Cortex of kidney (tissue), 1 donor: ENCODE measurements around the gene PLCL2.
"Not testable (repeated sequence)": the region's sequence is repeated elsewhere in the genome, so short reads cannot be mapped to it uniquely, and the experiment has no call there.

ENCODE experiments used
- DNase-seq: peaks from one replicate; lab custom pipeline; 2025; lab: John Stamatoyannopoulos, UW

PLCL2 gene

GRCh38 chr3:16978234-16978920 lies 93.6 kb downstream of the PLCL2 start:
- no peak for DNase-seq

DNA sequence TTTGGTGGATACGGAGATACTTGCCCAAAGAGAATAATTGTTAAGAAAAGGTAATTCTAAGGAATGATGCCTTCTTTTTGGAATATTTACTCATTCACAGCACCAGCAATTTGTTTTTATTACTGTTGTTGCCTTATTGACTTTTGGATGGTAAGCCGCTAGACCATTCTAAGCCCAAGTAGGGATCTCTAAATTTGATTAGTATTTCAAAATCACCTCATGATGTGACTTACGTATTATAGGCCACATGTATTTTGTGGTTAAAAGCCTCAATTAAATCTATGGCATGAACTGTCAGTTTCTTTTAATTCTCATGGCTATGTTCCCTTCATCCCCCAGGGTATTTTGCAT lies 94.1 kb downstream of the PLCL2 start:
- DNase-seq: no peak

GRCh38 chr3:16979769-16980515 lies 95.2 kb downstream of the PLCL2 start:
- DNase-seq: not testable (repeated sequence)

DNA sequence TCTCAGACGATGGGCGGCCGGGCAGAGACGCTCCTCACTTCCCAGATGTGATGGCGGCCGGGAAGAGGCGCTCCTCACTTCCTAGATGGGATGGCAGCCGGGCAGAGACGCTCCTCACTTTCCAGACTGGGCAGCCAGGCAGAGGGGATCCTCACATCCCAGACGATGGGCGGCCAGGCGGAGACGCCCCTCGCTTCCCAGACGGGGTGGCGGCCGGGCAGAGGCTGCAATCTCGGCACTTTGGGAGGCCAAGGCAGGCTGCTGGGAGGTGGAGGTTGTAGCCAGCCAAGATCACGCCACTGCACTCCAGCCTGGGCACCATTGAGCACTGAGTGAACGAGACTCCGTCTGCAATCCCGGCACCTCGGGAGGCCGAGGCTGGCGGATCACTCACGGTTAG lies 95.8 kb downstream of the PLCL2 start:
- DNase-seq: not testable (repeated sequence)

DNA sequence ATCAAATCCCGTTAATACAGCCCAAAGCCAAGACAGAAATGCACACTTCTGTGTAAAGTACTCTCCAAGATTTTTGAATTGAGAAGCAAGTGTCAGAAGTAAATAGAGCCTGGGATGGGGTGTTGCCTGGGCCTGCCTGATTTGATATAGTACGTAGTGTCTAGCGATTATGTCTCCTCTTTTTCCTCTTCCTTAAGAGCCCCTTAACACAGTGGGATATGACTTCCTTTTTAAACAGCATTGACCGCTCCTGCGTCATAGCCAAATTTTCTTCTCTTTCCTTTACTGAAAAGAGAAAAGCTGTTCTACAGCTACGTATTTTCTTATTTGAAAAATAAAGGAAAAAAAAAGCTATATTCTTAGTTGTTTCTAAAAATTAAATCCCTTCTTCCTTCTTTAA lies 97.7 kb downstream of the PLCL2 start:
- DNase-seq: no peak

- no peak for DNase-seq
These were observed 100.9 kb downstream of the PLCL2 start for GRCh38 chr3:16985608-16986007.

GRCh38 chr3:16987141-16987540 lies 102.4 kb downstream of the PLCL2 start:
- DNase-seq: no peak

GRCh38 chr3:16990163-16990562 lies 105.4 kb downstream of the PLCL2 start:
- DNase-seq: no peak

DNA sequence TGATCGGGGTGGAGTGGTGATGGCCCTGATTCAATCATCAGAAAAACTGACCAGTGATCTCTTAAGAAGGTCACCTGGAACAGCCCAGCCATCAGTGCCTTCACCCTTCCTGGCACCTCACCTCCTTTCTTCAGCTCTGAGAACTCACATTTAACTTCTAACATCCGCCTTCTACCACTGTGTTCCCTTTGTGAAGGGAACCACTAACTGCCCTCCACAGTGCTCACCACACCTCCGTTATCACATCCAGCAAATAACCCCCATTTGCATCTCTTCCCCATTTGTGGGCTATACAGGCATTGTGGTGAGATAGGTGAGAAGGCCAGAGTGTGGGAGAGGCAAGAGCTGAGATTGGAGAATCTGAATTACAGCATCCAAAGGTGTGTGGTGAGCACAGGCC lies 107.4 kb downstream of the PLCL2 start:
- DNase-seq: no peak

DNA sequence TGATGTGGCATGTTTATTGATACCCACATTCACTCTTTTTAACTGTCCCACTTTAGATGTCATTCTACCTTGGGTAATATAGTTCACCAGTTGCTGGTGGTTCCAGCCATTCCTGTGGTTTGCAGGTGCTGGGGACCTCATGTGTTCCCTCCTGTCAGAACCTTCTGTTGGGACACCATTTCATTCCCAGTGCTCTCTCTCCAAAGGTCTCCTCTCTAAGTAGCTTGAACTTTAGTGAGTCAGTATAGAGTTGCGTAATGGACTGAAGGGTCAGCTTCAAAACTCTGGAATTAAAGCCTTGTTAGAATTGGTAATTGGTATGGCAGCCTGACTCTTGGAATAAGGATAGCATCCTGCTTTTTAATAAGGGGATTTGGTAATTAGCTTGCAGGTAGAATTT lies 108.5 kb downstream of the PLCL2 start:
- DNase-seq: no peak

DNA sequence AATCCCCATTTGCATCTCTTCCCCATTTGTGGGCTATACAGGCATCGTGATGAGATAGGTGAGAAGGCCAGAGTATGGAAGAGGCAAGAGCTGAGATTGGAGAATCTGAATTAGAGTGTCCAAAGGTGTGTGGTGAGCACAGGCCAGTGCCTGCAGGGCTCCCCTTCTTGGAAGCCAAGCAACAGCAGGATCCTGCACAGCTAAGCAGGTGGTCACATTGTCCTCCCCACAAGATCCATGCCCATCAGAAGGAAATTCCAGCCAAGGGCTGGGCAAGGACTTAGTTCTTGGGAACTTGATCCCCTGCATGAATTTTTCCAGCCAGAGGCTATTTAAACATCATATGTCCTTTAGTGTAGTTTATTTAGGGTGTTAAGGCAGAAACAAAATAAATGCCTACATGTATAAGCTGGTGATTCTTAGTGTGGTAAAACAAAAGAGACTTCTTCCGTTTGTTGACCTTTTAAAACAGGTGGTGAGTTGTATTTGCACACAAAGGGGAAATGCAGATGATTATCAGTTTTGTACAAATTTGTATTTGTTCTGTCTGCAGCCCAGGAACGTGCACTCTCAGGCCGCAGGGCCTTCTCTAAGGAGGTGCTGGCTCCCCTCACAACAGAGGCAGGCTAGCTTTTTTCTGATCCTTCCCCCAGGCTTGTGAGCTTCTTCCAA lies 110.2 kb downstream of the PLCL2 start:
- DNase-seq: no peak

DNA sequence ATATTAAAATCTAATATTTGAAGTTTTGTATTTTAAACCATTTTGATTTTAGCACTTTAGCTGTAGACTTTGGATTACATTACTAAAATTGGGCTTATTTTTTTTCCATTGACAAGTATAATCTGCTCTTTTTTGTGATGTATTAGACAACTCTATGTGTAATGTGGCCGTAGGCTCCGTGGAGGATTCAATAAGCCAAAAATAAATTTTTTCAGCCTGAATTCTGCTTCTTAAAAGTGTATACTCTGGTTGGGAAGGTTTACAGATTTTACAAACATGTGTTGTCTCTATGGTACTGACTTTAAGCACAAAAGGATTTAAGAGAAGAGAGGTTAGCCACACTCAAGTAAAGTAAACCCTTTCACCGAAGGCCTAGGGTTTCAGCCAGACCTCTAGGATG lies 110.8 kb downstream of the PLCL2 start:
- no peak for DNase-seq

- no peak for DNase-seq
These were observed 113.6 kb downstream of the PLCL2 start for GRCh38 chr3:16998236-16998923.

GRCh38 chr3:16999161-16999560 lies 114.4 kb downstream of the PLCL2 start:
- no peak for DNase-seq

DNA sequence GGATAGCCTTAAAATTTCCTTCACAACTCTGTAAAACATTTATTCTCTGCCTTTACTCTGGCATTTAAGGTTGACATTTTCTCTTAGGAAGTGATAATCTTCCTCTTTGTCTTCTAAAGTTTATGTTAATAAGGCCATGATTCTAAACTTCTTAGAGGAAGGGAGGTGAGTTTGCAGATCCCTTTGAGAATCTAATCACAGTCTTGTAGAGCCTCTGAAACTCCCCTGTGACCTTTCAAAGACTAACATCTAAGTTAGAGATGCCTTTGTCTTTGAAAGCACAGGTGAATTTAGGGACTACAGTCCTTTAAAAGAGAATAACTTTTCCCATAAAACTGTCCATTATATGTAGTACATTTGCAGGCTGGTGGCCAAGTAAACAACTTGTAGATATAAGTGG lies 115.1 kb downstream of the PLCL2 start:
- DNase-seq: no peak

DNA sequence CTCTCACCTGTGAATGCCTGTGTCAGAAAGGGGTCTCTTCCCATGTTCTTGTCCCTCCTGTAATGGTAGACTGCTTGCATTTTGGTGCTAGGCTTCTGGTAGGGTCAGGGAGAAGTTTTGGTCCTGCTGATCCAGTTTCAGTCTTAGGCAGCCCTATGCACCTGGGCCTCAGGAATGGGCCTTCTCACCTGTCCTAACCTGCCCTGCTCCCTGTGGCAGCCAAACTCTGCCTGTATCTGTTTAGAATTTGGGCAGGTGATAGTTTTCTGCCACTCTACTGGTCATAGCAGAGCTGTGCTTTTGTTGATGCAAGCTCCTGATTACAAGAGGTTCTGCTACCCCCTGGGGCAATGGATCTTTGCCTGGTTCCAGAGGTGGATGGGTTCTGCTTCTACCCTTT lies 118.7 kb downstream of the PLCL2 start:
- no peak for DNase-seq

GRCh38 chr3:17006132-17006852 lies 121.5 kb downstream of the PLCL2 start:
- DNase-seq: no peak

DNA sequence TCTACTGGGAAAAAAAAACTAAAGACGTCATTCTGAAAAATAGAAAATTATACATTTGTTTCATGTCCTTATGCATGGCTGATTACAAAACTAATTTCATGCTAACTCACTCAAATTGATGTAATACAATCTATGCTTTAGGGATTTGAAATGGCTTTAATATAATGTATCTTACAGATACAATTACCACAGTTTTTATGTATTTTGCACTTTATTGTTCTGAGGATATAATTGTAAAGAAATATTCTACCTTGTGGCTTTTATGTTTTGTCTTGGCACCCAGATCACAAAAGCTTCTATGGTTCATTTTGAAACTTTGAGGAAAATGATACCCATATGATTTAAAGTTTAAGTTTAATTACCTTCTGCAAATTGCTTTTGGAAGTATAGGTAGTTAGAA lies 122.5 kb downstream of the PLCL2 start:
- no peak for DNase-seq

- DNase-seq: no peak
These were observed 125.1 kb downstream of the PLCL2 start for GRCh38 chr3:17009826-17010225.

DNA sequence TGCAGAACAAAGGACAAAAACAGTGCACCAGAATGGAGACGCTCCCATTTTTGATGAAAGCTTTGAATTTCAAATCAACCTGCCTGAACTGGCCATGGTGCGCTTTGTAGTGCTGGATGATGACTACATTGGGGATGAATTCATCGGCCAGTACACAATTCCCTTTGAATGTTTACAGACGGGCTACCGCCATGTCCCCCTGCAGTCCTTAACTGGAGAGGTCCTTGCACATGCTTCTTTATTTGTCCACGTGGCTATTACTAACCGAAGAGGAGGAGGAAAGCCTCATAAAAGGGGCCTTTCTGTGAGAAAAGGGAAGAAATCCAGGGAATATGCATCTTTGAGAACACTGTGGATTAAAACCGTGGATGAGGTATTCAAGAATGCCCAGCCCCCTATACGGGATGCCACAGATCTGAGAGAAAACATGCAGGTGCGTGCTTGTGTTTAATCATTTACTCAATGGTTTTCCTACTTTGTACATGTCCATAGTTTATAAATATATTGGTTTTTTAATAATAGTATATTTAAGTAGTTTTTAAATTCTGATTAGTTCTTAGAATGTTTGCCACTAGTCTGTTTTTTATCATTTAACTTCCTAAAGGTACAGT lies 127.1 kb downstream of the PLCL2 start:
- DNase-seq: no peak

GRCh38 chr3:17013050-17013449 lies 128.3 kb downstream of the PLCL2 start:
- no peak for DNase-seq

- no peak for DNase-seq
These were observed 128.8 kb downstream of the PLCL2 start for GRCh38 chr3:17013571-17013970.
